ENCODE measurements around the gene KANK4. TPM values are rescaled to one million over a fixed set of nuclear protein-coding genes. Genes with fewer than 3 reads are reported as not detected.

Gene KANK4
- total and polyA plus RNA-seq, 2 of the 8 experiments (the other 6 are each of a cell fraction or from before 2014, with no cell fraction given): 0.22 to 0.26 TPM

GRCh38 chr1:62283986-62284385, 35.2 kb downstream of the KANK4 start (continued):
- TF ChIP-seq, protein P1, sequence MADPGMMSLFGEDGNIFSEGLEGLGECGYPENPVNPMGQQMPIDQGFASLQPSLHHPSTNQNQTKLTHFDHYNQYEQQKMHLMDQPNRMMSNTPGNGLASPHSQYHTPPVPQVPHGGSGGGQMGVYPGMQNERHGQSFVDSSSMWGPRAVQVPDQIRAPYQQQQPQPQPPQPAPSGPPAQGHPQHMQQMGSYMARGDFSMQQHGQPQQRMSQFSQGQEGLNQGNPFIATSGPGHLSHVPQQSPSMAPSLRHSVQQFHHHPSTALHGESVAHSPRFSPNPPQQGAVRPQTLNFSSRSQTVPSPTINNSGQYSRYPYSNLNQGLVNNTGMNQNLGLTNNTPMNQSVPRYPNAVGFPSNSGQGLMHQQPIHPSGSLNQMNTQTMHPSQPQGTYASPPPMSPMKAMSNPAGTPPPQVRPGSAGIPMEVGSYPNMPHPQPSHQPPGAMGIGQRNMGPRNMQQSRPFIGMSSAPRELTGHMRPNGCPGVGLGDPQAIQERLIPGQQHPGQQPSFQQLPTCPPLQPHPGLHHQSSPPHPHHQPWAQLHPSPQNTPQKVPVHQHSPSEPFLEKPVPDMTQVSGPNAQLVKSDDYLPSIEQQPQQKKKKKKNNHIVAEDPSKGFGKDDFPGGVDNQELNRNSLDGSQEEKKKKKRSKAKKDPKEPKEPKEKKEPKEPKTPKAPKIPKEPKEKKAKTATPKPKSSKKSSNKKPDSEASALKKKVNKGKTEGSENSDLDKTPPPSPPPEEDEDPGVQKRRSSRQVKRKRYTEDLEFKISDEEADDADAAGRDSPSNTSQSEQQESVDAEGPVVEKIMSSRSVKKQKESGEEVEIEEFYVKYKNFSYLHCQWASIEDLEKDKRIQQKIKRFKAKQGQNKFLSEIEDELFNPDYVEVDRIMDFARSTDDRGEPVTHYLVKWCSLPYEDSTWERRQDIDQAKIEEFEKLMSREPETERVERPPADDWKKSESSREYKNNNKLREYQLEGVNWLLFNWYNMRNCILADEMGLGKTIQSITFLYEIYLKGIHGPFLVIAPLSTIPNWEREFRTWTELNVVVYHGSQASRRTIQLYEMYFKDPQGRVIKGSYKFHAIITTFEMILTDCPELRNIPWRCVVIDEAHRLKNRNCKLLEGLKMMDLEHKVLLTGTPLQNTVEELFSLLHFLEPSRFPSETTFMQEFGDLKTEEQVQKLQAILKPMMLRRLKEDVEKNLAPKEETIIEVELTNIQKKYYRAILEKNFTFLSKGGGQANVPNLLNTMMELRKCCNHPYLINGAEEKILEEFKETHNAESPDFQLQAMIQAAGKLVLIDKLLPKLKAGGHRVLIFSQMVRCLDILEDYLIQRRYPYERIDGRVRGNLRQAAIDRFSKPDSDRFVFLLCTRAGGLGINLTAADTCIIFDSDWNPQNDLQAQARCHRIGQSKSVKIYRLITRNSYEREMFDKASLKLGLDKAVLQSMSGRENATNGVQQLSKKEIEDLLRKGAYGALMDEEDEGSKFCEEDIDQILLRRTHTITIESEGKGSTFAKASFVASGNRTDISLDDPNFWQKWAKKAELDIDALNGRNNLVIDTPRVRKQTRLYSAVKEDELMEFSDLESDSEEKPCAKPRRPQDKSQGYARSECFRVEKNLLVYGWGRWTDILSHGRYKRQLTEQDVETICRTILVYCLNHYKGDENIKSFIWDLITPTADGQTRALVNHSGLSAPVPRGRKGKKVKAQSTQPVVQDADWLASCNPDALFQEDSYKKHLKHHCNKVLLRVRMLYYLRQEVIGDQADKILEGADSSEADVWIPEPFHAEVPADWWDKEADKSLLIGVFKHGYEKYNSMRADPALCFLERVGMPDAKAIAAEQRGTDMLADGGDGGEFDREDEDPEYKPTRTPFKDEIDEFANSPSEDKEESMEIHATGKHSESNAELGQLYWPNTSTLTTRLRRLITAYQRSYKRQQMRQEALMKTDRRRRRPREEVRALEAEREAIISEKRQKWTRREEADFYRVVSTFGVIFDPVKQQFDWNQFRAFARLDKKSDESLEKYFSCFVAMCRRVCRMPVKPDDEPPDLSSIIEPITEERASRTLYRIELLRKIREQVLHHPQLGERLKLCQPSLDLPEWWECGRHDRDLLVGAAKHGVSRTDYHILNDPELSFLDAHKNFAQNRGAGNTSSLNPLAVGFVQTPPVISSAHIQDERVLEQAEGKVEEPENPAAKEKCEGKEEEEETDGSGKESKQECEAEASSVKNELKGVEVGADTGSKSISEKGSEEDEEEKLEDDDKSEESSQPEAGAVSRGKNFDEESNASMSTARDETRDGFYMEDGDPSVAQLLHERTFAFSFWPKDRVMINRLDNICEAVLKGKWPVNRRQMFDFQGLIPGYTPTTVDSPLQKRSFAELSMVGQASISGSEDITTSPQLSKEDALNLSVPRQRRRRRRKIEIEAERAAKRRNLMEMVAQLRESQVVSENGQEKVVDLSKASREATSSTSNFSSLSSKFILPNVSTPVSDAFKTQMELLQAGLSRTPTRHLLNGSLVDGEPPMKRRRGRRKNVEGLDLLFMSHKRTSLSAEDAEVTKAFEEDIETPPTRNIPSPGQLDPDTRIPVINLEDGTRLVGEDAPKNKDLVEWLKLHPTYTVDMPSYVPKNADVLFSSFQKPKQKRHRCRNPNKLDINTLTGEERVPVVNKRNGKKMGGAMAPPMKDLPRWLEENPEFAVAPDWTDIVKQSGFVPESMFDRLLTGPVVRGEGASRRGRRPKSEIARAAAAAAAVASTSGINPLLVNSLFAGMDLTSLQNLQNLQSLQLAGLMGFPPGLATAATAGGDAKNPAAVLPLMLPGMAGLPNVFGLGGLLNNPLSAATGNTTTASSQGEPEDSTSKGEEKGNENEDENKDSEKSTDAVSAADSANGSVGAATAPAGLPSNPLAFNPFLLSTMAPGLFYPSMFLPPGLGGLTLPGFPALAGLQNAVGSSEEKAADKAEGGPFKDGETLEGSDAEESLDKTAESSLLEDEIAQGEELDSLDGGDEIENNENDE (IDR thresholded peaks at IDR 0.05; ENCODE audit: insufficient replicate concordance, low read length): no peak
- no peak for TF ChIP-seq RNF2 (IDR thresholded peaks at IDR 0.05; ENCODE audit: borderline replicate concordance, low read depth, low read length, missing control alignments, poor library complexity, severe bottlenecking)
- TF ChIP-seq, protein P2, sequence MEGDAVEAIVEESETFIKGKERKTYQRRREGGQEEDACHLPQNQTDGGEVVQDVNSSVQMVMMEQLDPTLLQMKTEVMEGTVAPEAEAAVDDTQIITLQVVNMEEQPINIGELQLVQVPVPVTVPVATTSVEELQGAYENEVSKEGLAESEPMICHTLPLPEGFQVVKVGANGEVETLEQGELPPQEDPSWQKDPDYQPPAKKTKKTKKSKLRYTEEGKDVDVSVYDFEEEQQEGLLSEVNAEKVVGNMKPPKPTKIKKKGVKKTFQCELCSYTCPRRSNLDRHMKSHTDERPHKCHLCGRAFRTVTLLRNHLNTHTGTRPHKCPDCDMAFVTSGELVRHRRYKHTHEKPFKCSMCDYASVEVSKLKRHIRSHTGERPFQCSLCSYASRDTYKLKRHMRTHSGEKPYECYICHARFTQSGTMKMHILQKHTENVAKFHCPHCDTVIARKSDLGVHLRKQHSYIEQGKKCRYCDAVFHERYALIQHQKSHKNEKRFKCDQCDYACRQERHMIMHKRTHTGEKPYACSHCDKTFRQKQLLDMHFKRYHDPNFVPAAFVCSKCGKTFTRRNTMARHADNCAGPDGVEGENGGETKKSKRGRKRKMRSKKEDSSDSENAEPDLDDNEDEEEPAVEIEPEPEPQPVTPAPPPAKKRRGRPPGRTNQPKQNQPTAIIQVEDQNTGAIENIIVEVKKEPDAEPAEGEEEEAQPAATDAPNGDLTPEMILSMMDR (IDR thresholded peaks at IDR 0.05; ENCODE audit: control extremely low read depth in 1 of 3, insufficient read depth in 1 of 3, low read depth in 1 of 3, low read length in 3 of 3): no peak
- TF ChIP-seq BCL11A (IDR thresholded peaks at IDR 0.05; ENCODE audit: low read depth in 2 of 2, low read length in 2 of 2): no peak
- TF ChIP-seq RFX5 (IDR thresholded peaks at IDR 0.05; ENCODE audit: borderline replicate concordance, low read depth, low read length): no peak
- TF ChIP-seq TAF1 (IDR thresholded peaks at IDR 0.05; ENCODE audit: low read depth, low read length): no peak
- no peak for TF ChIP-seq FOSL1 (IDR thresholded peaks at IDR 0.05; ENCODE audit: insufficient read depth, low read depth, low read length)
- no peak for TF ChIP-seq PHF8 (conservative IDR thresholded peaks at IDR 0.05; ENCODE audit: low read depth, low read length)
- TF ChIP-seq POU5F1 (IDR thresholded peaks at IDR 0.05; ENCODE audit: low read depth, low read length): no peak

Measured in H1 (cell line).